CD4-positive, alpha-beta T cell treated with Interleukin-17A for 1 hour (primary cell): Measurements from ENCODE around the gene RASSF3.
A peak's percentile ranks its signal among the peaks of the same experiment; 100 is the strongest.
"Not testable (repeated sequence)": the region's sequence is repeated elsewhere in the genome, so short reads cannot be mapped to it uniquely, and the experiment has no call there.

Experiments
- DNase-seq: peaks from one replicate; pipeline ENCODE4 v3.0.0-alpha.2; 2020

The RASSF3 gene

DNA sequence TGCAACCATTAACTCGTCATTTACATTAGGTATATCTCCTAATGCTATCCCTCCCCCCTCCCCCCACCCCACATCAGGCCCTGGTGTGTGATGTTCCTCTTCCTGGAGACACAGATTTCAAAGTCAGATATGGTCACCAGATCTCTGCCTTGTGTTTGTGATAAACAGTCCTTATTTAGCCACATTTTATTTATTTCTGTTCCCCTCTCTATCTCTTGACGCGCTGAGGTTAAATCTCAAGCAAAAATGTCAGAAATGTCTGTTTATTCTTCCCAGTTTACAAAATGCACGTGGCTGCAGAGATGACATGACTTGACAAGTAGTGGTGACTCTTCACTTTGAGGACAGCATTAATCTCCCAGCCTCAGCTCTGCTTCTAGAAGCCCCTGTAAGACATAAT lies 11.5 kb upstream of the RASSF3 start:
- DNase-seq: no peak

DNA sequence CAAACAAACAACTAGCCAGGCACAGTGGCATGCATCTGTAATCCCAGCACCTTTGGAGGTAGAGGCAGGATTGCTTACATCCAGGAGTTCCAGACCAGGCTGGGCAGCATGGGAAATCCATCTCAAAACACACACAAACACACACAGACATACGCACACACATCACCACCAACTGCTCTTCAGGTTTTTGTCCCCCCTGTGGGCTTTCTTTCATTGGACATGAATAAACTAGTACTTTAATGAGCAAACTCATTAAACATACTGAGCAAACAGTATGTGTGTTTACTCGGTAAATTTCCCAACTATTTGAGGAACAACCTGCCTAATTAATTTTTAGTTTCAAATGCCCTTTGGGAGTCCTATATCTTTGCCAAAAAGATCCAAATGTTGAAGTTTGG lies 10.1 kb upstream of the RASSF3 start:
- no peak for DNase-seq

DNA sequence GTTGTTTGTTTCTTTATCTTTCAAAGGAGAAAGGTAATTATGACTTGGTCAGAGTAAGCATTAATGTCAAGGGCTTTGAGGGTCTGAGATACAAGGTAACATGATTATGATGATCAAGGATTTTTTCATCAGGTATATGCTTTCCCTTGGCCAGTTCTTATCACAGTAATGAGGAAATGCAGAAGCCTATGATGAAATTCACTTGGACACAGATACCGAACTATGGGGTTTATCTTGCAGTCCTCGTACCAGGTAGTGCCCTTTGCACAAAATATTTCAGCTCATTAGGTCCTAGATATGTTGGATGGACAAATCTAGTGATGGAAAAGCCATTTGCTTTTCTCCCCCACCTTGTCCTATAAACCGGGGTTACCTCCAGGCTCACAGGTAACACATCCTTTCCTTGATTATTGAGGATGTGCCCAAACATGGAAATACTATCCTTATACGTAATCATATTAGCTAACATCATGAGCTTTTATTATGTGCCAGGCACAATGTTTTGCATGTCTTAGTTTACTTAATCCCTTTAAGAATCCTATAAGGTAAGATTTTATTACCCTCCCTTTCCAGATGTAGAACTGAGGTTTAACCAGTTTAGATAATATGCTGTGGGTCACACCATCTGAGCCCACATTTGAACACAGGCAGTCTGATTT lies 7.0 kb upstream of the RASSF3 start:
- no peak for DNase-seq

DNA sequence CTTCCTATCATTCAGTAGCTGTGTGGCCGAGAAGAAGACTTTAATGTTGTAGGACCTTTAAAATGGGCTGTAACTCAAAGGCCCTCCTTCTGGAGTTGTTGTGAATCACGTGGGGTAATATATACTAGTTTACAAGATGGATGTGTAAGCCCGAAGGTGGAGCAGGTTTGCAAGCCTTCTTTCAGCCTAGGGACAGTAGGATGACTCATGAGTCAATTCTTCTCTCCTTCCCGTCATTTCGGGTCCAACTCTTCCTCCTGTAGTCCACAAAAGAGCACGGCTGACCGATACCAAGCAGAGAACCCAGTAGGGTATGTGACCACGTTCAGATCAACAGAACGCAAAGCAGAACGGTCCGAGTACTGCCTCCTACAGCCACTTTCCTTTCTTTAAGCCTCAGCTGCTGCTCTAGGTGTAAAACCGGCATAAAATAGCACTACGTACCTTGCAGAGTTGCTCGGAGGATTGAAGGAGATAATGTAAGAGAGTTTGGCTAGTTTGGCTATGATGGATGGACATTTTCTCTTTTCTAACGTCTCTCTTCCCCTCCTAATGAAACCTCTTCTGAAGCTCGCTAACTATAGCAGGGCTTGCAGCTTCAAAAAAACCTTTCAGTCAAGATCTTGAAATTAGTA lies 1.3 kb upstream of the RASSF3 start:
- peak; percentile 67 for DNase-seq

DNA sequence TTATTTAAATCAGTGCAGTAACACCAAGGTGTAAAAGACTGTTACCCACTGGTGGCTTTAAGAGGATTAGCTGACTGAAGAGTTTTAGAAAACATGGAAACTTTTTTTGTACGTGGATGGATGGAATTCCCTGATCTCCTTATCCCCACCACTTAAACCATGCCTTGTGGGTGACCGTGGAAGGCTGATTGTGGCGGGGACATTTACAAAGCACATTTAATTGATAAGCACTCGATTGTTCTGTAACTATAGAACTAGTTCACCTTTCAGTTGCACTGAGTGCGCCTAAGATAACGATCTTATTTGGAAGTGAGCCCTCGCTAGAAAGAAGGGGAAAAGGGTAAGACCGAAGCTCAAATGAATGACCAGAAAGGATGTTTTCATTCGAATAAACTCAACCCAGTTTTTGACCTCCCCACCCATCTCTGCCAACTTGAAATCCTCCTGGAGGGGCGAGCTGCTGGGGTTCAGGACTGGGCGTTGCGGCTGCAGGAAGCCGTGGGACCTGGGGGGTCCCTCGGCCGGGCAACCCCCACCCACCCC lies 688 bp upstream of the RASSF3 start:
- peak; percentile 42 for DNase-seq

DNA sequence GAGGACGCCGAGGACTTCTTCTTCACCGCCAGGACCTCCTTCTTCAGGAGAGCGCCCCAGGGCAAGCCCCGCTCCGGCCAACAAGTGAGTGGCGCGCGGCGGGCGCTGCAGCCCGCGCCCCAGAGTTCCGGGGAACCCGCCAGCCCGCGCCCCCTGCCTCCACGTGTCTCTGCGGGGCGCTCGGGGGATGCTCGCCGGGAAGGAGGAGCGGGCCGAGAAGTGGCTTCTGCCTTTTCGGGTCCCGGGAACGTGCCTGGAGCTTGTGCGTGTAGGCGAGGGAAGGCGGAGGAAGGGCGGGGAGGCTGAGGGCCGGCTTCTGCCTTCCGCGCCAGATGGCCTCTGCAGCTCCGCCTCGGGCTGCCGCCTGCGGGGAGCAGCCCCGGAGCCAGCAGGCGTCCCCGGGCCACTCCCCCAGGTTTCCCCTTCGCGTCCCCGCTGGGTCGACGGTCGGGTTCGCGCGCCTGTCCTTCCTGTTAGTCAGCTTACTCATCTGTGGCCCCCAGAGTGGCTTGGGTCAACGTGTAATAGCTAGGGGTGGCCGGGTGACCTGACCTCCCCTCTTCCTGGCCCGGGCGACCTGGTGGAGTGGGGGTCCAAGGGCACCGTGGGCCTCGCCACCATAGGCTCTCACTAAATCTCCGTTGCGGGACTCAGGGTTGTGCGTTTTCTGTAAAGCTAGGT lies 505 bp downstream of the RASSF3 start:
- DNase-seq: peak; percentile 70

DNA sequence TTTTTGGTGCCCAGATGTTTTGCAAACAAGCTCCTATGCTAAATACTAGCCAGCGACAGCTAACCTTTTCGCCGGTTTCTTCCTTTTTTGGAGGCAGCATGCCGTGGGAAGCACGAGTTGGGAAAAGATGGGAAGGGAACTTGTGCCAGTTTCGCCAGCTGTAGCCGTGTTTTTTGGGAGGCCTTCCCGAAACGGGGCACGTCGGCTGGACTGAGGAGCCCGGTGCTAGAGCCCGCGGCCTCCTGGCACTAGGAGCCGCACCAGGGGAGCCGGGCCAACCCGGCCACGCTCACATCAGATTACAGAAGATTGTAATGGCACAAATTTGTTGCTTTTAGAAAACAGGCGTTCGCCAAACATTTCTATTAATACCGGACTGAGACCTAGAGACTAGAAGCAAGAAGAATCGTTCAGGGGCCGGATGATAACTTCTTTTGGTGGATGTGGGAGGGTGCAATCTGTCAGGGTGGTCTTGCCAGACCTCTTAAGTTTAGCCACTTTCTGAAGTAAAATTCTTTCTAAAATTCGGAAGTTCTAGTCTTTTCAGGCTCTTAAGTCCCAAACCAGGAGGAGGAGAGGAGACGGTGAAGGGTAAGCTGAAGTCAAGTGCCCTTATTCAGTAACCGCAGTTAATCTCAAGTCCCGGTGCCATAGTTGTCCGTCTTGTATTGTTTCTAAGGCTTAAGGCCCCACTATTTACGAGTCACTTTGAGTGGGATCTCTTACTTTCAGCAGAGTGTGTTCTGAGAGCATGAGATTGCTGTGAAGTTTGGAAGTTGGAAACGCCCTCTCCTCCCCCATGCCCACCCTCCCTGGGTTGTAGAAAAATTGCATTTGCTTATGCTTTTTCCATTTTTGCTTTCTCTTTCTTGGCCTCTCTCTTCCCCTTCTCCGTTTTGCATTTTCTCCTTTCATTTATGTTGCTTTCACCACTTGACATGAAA lies 1.3 kb downstream of the RASSF3 start:
- peak; percentile 44 for DNase-seq

DNA sequence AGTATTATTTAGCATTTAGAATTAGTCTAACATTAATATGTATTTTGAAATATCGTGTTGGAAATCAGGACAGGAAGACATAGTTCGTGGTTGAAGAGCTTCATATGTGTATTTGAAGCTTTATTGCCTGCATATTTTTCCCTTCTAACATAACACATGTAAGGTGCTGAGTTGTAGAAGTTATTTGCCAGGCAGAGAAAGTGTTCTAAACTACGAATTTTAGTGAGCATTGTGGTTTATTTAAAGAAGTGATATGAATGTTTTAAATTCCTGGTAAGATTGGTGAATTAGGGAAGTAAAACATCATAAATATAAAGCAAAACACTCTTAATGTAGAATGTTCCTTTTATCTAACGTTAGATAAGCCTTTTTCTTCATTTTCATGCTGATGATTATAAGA lies 2.5 kb downstream of the RASSF3 start:
- DNase-seq: no peak

DNA sequence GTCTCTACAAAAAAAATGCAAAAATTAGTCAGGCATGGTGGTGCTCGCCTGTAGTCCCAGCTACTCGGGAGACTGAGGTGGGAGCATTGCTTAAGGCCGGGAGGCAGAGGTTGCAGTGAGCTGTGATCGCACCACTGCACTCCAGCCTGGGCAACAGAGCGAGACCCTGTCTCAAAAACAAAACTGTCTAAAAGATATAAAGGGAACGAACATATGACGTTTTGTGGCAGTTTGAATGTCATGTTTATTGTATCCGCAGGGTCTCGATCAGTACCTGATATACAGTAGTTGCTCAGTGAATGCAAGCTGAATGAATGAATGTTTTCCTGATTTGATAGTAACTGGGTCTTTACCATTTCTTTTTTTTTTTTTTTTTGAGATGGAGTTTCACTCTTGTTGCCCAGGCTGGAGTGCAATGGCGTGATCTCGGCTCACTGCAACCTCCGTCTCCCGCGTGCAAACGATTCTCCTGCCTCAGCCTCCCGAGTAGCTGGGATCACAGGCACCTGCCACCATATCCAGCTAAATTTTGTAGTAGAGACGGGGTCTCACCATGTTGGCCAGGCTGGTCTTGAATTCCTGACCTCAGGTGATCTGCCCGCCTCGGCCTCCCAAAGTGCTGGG lies 3.6 kb downstream of the RASSF3 start:
- not testable (repeated sequence) for DNase-seq

DNA sequence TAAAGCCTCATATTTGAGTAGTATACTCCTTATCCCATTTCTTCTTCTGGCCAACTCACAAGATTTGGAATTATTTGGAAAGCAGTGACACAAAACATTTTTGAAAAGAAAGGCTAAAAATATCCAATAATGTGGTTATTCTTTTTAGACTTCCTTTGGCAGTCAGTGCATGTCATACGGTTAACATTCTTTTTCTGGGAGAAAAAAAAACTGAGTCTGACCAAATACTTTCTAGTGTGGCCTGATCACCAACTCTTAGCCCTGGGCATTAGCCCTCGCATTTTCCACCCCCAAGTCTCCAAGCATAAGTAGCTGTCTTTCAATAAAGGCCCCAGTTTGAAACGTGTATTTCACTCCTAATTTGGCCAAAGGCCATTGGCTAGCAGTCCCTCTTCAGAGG lies 5.9 kb downstream of the RASSF3 start:
- no peak for DNase-seq

DNA sequence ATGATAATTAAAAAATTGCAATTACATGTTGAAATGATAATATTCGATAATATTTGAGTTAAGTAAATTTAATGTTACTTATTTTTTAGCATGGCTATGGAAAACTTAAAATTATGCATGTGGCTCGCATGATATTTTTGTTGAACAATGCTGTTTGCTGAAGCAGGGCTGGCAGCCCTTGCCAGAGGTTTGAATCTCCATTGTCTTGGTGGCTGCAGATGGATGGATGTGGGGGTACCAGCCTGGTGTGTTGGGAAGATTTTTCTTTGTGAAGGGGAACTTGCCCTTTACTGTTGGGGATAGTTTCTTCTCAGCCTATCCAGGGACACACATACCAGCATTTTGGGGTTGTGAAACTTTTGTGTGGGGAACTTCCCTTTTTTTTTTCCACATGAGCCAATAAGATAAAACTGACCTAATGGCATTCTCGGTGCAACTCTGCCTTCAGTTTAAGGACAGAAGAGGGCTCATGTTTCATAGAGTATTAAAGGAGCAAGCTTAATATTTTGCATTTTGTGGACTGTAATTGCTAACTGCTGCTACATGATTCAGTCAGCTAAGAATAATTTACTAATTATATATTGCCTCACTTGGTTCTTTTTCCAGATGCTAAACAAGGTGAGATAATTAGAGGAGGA lies 8.8 kb downstream of the RASSF3 start:
- DNase-seq: no peak

DNA sequence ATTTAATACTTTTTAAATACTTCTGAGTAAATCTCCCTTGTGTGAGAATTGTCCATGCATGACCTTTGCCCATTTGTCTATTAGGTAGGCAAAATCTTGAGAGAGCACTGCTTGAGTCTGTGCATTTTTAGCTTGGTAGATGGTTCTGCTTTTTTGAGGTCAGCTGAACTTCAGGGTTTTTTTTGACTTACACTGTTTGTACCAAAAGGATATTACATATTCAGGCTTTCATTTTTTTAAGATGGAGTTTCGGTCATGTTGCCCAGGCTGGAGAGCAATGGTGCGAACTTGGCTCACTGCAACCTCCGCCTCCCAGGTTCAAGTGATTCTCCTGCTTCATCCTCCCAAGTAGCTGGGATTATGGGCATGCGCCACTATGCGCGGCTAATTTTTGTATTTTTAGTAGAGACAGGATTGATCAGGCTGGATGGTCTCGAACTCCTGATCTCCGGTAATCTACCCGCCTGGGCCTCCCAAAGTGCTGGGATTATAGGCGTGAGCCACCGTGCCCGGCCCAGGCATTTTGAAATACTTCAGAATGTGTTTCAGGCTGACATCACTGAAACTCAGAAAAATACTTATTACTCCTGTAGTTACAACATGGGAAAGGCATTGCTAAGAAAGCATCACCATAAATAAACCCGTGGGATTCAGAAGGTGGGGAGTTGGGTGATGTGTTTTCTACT lies 11.1 kb downstream of the RASSF3 start:
- no peak for DNase-seq

DNA sequence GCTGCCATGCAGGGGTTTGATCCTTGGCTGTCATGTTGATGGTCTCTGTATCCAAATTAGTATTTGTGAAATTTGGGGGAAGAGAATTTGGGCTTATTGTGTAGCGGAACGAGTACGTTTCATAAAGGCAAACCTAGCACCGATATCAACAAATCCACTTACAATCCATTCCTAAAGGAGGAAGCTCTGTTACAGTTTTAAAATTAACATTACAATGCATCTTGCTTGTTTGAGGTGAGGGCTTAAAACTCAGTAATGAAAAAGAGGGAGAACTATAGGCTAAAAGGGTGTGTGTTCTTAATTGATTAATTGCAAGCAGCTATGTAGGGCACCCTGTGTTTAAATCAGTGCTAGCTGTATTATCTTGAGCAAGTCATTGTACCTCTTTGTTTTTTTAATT lies 13.7 kb downstream of the RASSF3 start:
- DNase-seq: no peak

DNA sequence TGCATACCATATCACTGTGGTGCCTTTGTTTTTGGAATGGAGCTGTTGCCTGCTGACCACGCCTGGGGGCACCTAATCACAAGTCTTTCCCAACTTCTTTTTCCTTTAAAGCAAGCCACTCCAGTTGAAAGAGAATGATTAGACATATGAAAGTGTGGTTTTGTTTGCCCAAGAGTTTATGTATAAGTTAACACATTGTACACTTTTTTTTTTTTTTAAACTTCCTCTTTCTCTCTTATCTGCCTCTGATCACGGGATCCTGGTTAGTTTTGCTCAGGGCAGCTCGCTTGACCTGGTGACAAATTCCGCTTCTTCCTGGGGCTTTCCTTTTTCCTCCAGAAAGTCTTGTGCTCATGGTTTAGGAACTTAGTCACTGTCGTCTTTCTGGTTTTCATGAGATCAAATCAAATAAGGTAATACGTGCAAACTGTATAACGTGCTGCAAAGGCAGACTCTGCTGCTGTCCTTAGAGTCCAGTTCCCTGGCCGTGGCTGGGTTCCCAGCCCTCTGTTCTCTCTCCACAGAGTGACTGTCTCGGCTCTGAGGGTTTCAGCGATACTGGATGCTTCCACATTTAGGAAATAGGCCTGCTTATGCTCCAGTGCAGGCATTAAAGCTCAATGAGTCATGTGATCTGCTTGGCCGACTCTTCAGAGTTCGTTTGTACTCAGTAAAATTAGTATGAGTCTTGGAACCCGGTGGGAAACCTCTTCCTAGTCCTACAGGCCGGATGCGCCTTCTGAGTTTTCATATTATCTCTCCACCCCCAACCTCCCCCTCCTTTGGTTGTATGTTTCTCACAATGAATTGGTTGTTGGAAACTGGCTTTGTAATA lies 15.2 kb downstream of the RASSF3 start:
- peak; percentile 44 for DNase-seq

DNA sequence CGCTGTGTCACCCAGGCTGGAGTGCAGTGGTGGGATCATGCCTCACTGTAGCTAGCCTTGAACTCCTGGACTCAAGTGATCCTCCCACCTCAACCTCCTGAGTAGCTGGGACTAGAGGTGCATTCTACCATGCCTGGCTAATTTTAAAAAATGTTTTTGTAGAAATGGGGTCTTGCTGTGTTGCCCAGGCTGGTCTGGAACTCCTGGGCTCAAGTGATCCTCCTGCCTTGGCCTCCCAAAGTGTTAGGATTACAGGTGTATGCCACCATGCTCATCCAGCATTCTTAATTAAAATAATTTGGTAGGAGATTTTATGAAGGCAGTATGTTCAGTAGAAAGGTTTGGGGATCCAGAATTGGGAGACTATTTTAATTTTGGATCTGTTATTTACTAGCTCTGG lies 16.3 kb downstream of the RASSF3 start:
- DNase-seq: not testable (repeated sequence)

DNA sequence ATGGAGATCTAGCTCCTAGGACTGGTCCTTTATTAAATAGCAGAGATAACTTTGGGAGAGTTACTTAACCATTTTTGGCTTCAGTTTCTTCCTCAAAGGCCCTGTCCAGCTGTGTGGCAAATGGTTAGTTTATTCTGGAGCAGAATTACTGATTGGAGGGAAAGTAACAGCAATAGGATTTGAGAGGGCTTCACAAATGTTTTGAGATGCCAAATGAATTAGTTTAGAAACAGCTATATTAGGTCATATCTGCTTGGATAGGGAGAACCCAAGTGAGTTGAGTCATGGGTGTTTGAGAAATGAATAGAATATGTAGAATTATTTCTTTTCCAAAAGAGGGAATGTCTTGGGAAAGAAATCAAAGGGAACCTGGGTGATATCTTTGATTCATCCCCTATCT lies 17.5 kb downstream of the RASSF3 start:
- DNase-seq: no peak

DNA sequence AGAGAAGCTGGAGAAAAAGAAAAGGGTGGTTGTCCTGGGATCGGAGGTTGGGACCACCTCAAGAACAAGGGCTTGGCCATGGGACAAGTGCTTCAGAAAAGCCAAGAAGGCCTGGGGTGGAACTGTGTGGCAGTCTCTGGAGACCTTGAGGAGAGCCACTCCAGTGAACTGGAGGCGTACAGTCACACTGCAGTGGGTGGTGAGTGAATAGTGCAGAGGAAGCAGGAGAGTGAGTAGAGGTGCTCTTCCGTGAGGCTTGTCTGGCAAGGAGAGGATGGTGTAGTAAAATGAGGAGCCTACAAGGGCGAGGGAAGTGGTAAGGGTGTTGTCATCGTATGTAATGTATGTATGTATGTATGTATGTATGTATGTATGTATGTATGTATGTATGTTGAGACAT lies 20.9 kb downstream of the RASSF3 start:
- no peak for DNase-seq

DNA sequence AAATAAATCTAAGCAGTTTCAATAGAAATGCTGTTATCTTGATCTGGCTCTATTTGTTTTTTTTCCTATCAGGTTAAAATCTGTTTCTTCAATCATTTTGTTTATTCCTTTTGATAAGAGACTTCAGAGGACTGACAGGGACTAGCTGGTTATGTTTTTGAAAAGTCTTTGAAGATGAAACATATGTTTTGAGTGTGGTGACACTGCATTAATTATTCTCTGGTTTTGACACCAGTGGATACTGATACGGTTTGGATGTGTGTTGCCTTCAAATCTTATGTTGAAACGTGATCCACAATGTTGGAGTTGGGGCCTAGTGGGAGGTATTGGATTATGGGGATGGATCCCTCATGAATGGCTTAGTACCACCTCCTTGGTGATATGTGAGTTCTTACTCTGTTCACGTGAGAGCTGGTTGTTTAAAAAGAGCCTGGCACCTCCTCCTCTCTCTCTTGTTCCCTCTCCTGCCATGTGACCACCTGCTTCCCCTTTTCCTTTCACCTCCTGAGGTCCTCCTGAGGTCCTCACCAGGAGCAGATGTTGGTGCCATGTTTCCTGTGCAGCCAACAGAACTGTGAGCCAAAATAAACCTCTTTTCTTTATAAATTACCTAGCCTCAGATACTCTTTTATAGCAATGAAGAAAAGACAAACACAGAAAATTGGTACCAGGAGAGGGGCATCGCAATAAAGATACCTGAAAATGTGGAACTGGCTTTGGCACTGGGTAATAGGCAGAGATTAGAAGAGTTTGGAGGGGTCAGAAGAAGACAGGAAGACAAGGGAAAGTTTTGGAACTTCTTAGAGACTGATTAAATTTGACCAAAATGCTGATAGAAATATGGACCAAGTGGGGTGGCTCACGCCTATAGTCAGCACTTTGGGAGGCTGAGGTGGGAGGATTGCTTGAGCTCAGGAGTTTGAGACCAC lies 23.0 kb downstream of the RASSF3 start:
- no peak for DNase-seq

DNA sequence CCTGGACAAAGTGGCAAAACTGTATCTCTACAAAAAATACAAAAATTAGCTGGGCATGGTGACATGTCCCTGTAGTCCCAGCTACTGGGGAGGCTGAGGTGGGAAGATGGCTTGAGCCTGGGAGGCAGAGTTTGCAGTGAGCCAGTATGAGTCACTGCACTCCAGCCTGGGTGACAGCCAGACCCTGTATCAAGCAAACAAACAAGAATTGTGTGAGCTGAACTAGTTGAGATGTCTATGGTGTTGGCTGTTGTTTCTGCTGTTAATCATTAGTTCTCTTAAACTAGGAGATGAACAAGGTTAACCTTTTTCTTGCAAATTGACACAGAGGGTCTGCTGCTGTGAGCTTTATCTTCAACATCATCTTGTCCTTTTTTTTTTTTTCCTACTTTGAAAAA lies 23.6 kb downstream of the RASSF3 start:
- DNase-seq: no peak
